Glutamatergic neuron (in vitro differentiated cells): ENCODE results near the gene ROBO1. TPM values are rescaled to one million over a fixed set of nuclear protein-coding genes. Genes with fewer than 3 reads are reported as not detected.

Experiments used
- DNase-seq: peaks from one replicate; pipeline ENCODE4 v3.0.0; 2022
- H3K27ac Mint-ChIP-seq: one replicate; pipeline ENCODE4 v1.8.0; 2020; ENCODE audit warnings: mild to moderate bottlenecking, mixed read lengths, inconsistent platforms; ENCODE audit not compliant: unreplicated experiment
- H3K27me3 Mint-ChIP-seq: one replicate; pipeline ENCODE4 v1.8.0; 2020; ENCODE audit warnings: mild to moderate bottlenecking, moderate library complexity, mixed read lengths, inconsistent platforms; ENCODE audit not compliant: unreplicated experiment
- H3K36me3 Mint-ChIP-seq: one replicate; pipeline ENCODE4 v1.8.0; 2020; ENCODE audit warnings: mild to moderate bottlenecking, mixed read lengths, inconsistent platforms; ENCODE audit not compliant: unreplicated experiment
- H3K4me1 Mint-ChIP-seq: one replicate; pipeline ENCODE4 v1.8.0; 2020; ENCODE audit warnings: mild to moderate bottlenecking, low read depth, mixed read lengths, inconsistent platforms; ENCODE audit not compliant: unreplicated experiment
- H3K4me3 Mint-ChIP-seq: one replicate; pipeline ENCODE4 v1.8.0; 2020; ENCODE audit warnings: mild to moderate bottlenecking, mixed read lengths, inconsistent platforms; ENCODE audit not compliant: unreplicated experiment
- H3K9me3 Mint-ChIP-seq: one replicate; pipeline ENCODE4 v1.8.0; 2020; ENCODE audit warnings: mild to moderate bottlenecking, moderate library complexity, mixed read lengths, inconsistent platforms; ENCODE audit not compliant: unreplicated experiment
- CTCF ChIP-seq: fragments of 200-600 bp; sonication (generic); IDR thresholded peaks from one replicate; pipeline ENCODE4 v1.5.0; 2021; ENCODE audit not compliant: partially characterized antibody, unreplicated experiment
- total RNA-seq: library from RNA; stranded (reverse); fragmentation: NEBNext Ultra II Directional; extraction: Animal tissue kit (Norgen Biotek cat#: 25700); gene quantifications from one replicate; pipeline ENCODE4 v1.2.1, GENCODE V29; 2021; ENCODE audit not compliant: unreplicated experiment

ROBO1 gene
- total RNA-seq, 1 donor from 2014 or later, result 505 TPM

- peaks cover 11% of the 10 kb centered on the region for H3K9me3 Mint-ChIP-seq
- H3K4me3 Mint-ChIP-seq, result peak overlapping the region; percentile 79
- H3K27me3 Mint-ChIP-seq, result peaks cover 11% of the 10 kb centered on the region
- H3K4me1 Mint-ChIP-seq, result peaks cover 53% of the 10 kb centered on the region
- no peak for DNase-seq
- H3K27ac Mint-ChIP-seq, result peak overlapping the region; percentile 95
- TF ChIP-seq CTCF, result no peak
- H3K36me3 Mint-ChIP-seq, result no peaks in the 10 kb centered on the region
Observed at GRCh38 chr3:78738833-78739232, 1029.0 kb downstream of the ROBO1 start.

GRCh38 chr3:78737988-78738387, 1029.8 kb downstream of the ROBO1 start:
- Mint-ChIP-seq H3K27me3 (peaks cover 8% of the 10 kb centered on the region), H3K27ac (peak overlapping the region; percentile 99), H3K4me3 (peak overlapping the region; percentile 85), H3K4me1 (peaks cover 55% of the 10 kb centered on the region), H3K36me3 (no peaks in the 10 kb centered on the region), H3K9me3 (peaks cover 11% of the 10 kb centered on the region)
- no peak for TF ChIP-seq CTCF
- peak; percentile 48 for DNase-seq

- peaks cover 8% of the 10 kb centered on the region for H3K27me3 Mint-ChIP-seq
- H3K9me3 Mint-ChIP-seq, result peaks cover 11% of the 10 kb centered on the region
- DNase-seq, result no peak
- H3K27ac Mint-ChIP-seq, result peak overlapping the region; percentile 91
- no peak for TF ChIP-seq CTCF
- H3K4me1 Mint-ChIP-seq, result peaks cover 58% of the 10 kb centered on the region
- H3K4me3 Mint-ChIP-seq, result peak overlapping the region; percentile 26
- no peaks in the 10 kb centered on the region for H3K36me3 Mint-ChIP-seq
Observed at GRCh38 chr3:78736863-78737262, 1030.9 kb downstream of the ROBO1 start.

GRCh38 chr3:78734048-78734637, 1033.7 kb downstream of the ROBO1 start:
- H3K4me3 Mint-ChIP-seq, result no peak overlapping the region
- TF ChIP-seq CTCF, result no peak
- DNase-seq, result no peak
- H3K36me3 Mint-ChIP-seq, result no peaks in the 10 kb centered on the region
- H3K27me3 Mint-ChIP-seq, result peaks cover 6% of the 10 kb centered on the region
- peaks cover 73% of the 10 kb centered on the region for H3K4me1 Mint-ChIP-seq
- peak overlapping the region; percentile 69 for H3K27ac Mint-ChIP-seq
- H3K9me3 Mint-ChIP-seq, result peaks cover 9% of the 10 kb centered on the region

- Mint-ChIP-seq H3K9me3 (peaks cover 10% of the 10 kb centered on the region), H3K36me3 (no peaks in the 10 kb centered on the region), H3K4me1 (peaks cover 78% of the 10 kb centered on the region), H3K4me3 (no peak overlapping the region), H3K27me3 (peaks cover 7% of the 10 kb centered on the region), H3K27ac (peak overlapping the region; percentile 91)
- DNase-seq, result no peak
- TF ChIP-seq CTCF, result no peak
Observed at GRCh38 chr3:78732893-78733292, 1034.9 kb downstream of the ROBO1 start.
